Neural cell (in vitro differentiated cells): ENCODE data around the gene CCL28. TPM values are rescaled to one million over a fixed set of nuclear protein-coding genes. Genes with fewer than 3 reads are reported as not detected.

Experiments used
- H2AFZ ChIP-seq: fragments of 200-600, 300-800 bp; sonication (generic), shearing (Covaris generic); 2 replicates; pipeline ENCODE4 v1.6.0; 2014; ENCODE audit warnings: low read depth, mild to moderate bottlenecking, antibody characterized with exemption, low read length, moderate library complexity
- H3F3A ChIP-seq: fragments of 200-600 bp; shearing (Covaris generic); 2 replicates; pipeline ENCODE4 v1.6.1; 2016; ENCODE audit warnings: mild to moderate bottlenecking, moderate library complexity, mixed read lengths, antibody characterized with exemption, low read length; ENCODE audit not compliant: insufficient read depth, poor library complexity, severe bottlenecking
- H3K27ac ChIP-seq: fragments of 200-600, 300-800 bp; sonication (generic), shearing (Covaris generic); 2 replicates; pipeline ENCODE4 v1.5.1; 2014; ENCODE audit warnings: mild to moderate bottlenecking, low read length, moderate library complexity
- H3K27me3 ChIP-seq: fragments of 300-800, 200-600 bp; sonication (generic), shearing (Covaris generic); 2 replicates; pipeline ENCODE4 v1.6.0; 2014; ENCODE audit warnings: mild to moderate bottlenecking, low read depth, low read length, moderate library complexity; ENCODE audit not compliant: insufficient read depth
- H3K36me3 ChIP-seq: fragments of 300-800, 200-600 bp; sonication (generic), shearing (Covaris generic); 2 replicates; pipeline ENCODE4 v1.5.1; 2014; ENCODE audit warnings: mild to moderate bottlenecking, antibody characterized with exemption, low read length, moderate library complexity; ENCODE audit not compliant: insufficient read depth
- H3K4me2 ChIP-seq: fragments of 300-800, 200-600 bp; sonication (generic), shearing (Covaris generic); 2 replicates; pipeline ENCODE4 v1.6.0; 2014; ENCODE audit warnings: mild to moderate bottlenecking, low read length
- H3K4me3 ChIP-seq: fragments of 300-800, 200-600 bp; sonication (generic), shearing (Covaris generic); 2 replicates; pipeline ENCODE4 v1.5.1; 2014; ENCODE audit warnings: mild to moderate bottlenecking, low read length, moderate library complexity
- H3K79me2 ChIP-seq: fragments of 200-600 bp; shearing (Covaris generic); replicated peaks from 2 replicates; pipeline ENCODE4 v1.6.0; 2014; ENCODE audit warnings: mild to moderate bottlenecking, low read length, moderate library complexity; ENCODE audit not compliant: insufficient read depth
- H3K9ac ChIP-seq: fragments of 300-800, 200-600 bp; sonication (generic), shearing (Covaris generic); 2 replicates; pipeline ENCODE4 v1.6.1; 2016; ENCODE audit warnings: mild to moderate bottlenecking, low read length, mixed read lengths
- H3K9me2 ChIP-seq: fragments of 200-600 bp; shearing (Covaris generic); 2 replicates; pipeline ENCODE4 v1.6.1; 2016; ENCODE audit warnings: mild to moderate bottlenecking, low read length, mixed read lengths; ENCODE audit not compliant: insufficient read depth
- H3K9me3 ChIP-seq: fragments of 200-600, 300-800 bp; sonication (generic), shearing (Covaris generic); 2 replicates; pipeline ENCODE4 v1.6.1; 2016; ENCODE audit warnings: mild to moderate bottlenecking, mixed run types, low read length, moderate library complexity, mixed read lengths
- H4K20me1 ChIP-seq: fragments of 200-600 bp; shearing (Covaris generic); 2 replicates; pipeline ENCODE4 v1.6.1; 2016; ENCODE audit warnings: mild to moderate bottlenecking, mixed run types; ENCODE audit not compliant: insufficient read depth
- CTCF ChIP-seq: fragments of 450-650 bp; IDR thresholded peaks from 2 replicates; pipeline ENCODE4 v1.5.1; 2014; ENCODE audit warnings: antibody characterized with exemption, mild to moderate bottlenecking, moderate library complexity; ENCODE audit not compliant: poor library complexity, severe bottlenecking
- EP300 ChIP-seq: fragments of 450-650 bp; conservative IDR thresholded peaks from 2 replicates; pipeline ENCODE4 v1.6.1; 2014; ENCODE audit warnings: antibody characterized with exemption, mild to moderate bottlenecking, moderate library complexity; ENCODE audit not compliant: poor library complexity, severe bottlenecking
- EZH2 ChIP-seq: fragments of 200-600, 300-800 bp; shearing (Covaris generic), sonication (generic); IDR thresholded peaks from 2 replicates; pipeline ENCODE4 v1.6.1; 2014; ENCODE audit warnings: antibody characterized with exemption, low read length, borderline replicate concordance, mild to moderate bottlenecking; ENCODE audit not compliant: insufficient read depth, poor library complexity, severe bottlenecking
- MXI1 ChIP-seq: fragments of 450-650 bp; conservative IDR thresholded peaks from 2 replicates; pipeline ENCODE4 v1.6.1; 2014; ENCODE audit warnings: antibody characterized with exemption, mild to moderate bottlenecking; ENCODE audit not compliant: poor library complexity, severe bottlenecking
- POLR2AphosphoS5 ChIP-seq: IDR thresholded peaks from 2 replicates; pipeline ENCODE4 v1.6.1; 2012
- RAD21 ChIP-seq: fragments of 450-650 bp; conservative IDR thresholded peaks from 2 replicates; pipeline ENCODE4 v1.6.1; 2014; ENCODE audit warnings: antibody characterized with exemption, mild to moderate bottlenecking, moderate library complexity
- REST ChIP-seq: IDR thresholded peaks from 2 replicates; pipeline ENCODE4 v1.6.1; 2012; ENCODE audit warnings: borderline replicate concordance
- SMC3 ChIP-seq: fragments of 450-650 bp; conservative IDR thresholded peaks from 2 replicates; pipeline ENCODE4 v1.6.1; 2014; ENCODE audit warnings: antibody characterized with exemption, mild to moderate bottlenecking, moderate library complexity; ENCODE audit not compliant: poor library complexity
- TAF1 ChIP-seq: IDR thresholded peaks from 2 replicates; pipeline ENCODE4 v1.6.1; 2012; ENCODE audit warnings: low read depth
- polyA plus RNA-seq: library from polyadenylated mRNA; depleted of rRNA; stranded (reverse); fragments of >200 nt; gene quantifications from 2 replicates; pipeline ENCODE4 v1.2.3, GENCODE V29; 2014

Gene CCL28
- polyA plus RNA-seq, 1 donor from 2014 or later = not detected

GRCh38 chr5:43369651-43370050, 42.5 kb downstream of the CCL28 start:
- no peaks in the 10 kb centered on the region for H3F3A ChIP-seq
- H3K36me3 ChIP-seq = no peaks in the 10 kb centered on the region
- TF ChIP-seq EZH2 = no peak
- no peak for TF ChIP-seq REST
- TF ChIP-seq CTCF = no peak
- no peak for TF ChIP-seq POLR2AphosphoS5
- no peak for TF ChIP-seq MXI1
- TF ChIP-seq TAF1 = no peak
- no peak for TF ChIP-seq SMC3
- TF ChIP-seq EP300 = no peak
- TF ChIP-seq RAD21 = no peak
- no peak overlapping the region for H3K9ac ChIP-seq
- no peaks in the 10 kb centered on the region for H3K9me2 ChIP-seq
- no peaks in the 10 kb centered on the region for H3K9me3 ChIP-seq
- no peaks in the 10 kb centered on the region for H4K20me1 ChIP-seq
- no peak overlapping the region for H3K4me3 ChIP-seq
- H3K27me3 ChIP-seq = no peaks in the 10 kb centered on the region
- no peak overlapping the region for H2AFZ ChIP-seq
- H3K4me2 ChIP-seq = no peak overlapping the region
- no peaks in the 10 kb centered on the region for H3K79me2 ChIP-seq
- no peak overlapping the region for H3K27ac ChIP-seq

GRCh38 chr5:43367909-43368669, 44.1 kb downstream of the CCL28 start:
- no peak overlapping the region for H3K4me3 ChIP-seq
- H3K4me2 ChIP-seq = no peak overlapping the region
- no peak overlapping the region for H3K27ac ChIP-seq
- H3K36me3 ChIP-seq = no peaks in the 10 kb centered on the region
- TF ChIP-seq REST (no peak), TAF1 (no peak), SMC3 (no peak), MXI1 (no peak), RAD21 (no peak), CTCF (no peak), EP300 (no peak)
- no peaks in the 10 kb centered on the region for H4K20me1 ChIP-seq
- H3K9ac ChIP-seq = no peak overlapping the region
- no peaks in the 10 kb centered on the region for H3K27me3 ChIP-seq
- no peaks in the 10 kb centered on the region for H3K9me3 ChIP-seq
- no peak overlapping the region for H2AFZ ChIP-seq
- H3F3A ChIP-seq = no peaks in the 10 kb centered on the region
- H3K79me2 ChIP-seq = no peaks in the 10 kb centered on the region
- H3K9me2 ChIP-seq = no peaks in the 10 kb centered on the region
